ENCODE results near the gene SAP30BP.

The SAP30BP gene

GRCh38 chr17:75740631-75741077 lies 73.5 kb downstream of the SAP30BP start:
- no peak for DNase-seq (ENCODE audit: low read depth)

DNA sequence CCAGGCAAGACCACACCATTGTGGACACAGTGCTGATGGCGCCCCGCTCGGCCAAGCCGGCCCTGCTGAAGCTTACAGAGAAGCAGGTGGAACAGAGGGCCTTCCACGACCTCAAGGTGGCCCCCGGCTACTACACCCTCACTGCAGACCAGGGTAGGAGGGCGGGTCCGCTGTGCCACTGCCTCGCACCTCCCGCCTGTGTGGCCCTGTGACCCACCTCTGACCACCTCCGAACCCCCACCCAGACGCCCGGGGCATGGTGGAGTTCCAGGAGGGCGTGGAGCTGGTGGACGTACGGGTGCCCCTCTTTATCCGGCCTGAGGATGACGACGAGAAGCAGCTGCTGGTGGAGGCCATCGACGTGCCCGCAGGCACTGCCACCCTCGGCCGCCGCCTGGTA lies 75.2 kb downstream of the SAP30BP start:
- no peak for DNase-seq (ENCODE audit: low read depth)

GRCh38 chr17:75743625-75744206 lies 76.6 kb downstream of the SAP30BP start:
- DNase-seq (ENCODE audit: low read depth), result no peak

DNA sequence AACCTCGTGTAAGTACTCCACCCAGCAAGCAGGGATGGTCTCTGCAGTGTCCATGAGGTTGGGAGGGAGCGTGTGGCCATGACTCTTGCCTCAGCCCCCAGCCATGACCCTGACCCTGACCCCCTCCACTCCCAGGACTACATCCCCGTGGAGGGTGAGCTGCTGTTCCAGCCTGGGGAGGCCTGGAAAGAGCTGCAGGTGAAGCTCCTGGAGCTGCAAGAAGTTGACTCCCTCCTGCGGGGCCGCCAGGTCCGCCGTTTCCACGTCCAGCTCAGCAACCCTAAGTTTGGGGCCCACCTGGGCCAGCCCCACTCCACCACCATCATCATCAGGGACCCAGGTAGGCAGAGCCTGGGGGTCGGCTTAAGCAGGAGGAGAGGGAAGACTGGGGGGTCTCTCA lies 81.6 kb downstream of the SAP30BP start:
- DNase-seq (ENCODE audit: low read depth), result no peak

GRCh38 chr17:75749545-75750389 lies 82.6 kb downstream of the SAP30BP start:
- DNase-seq (ENCODE audit: low read depth), result peak; percentile 78

DNA sequence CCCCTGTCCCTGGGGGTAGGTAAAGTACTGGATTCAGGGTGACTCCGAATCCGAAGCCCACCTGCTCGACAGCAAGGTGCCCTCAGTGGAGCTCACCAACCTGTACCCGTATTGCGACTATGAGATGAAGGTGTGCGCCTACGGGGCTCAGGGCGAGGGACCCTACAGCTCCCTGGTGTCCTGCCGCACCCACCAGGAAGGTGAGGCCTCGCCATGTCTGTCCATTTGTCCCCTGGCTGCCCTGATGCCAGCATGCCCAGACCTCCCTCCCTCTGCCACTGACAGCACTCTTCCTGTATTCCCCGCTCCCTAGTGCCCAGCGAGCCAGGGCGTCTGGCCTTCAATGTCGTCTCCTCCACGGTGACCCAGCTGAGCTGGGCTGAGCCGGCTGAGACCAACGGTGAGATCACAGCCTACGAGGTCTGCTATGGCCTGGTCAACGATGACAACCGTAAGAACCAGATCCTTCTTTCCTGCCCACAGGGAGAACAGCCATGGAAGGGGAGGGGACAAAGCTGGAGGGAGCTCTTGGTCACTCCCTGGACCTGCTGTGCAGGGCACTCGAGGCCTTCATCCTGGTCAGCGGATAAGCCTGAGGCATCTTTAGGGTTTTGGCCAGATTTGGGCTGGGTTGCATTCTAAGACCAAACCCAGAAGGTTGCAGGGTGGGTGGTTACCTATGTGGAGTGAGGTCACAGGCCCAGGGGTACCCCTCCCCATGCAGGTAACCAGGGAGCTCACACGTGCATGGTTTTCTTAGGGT lies 83.7 kb downstream of the SAP30BP start:
- no peak for DNase-seq (ENCODE audit: low read depth)

GRCh38 chr17:75751676-75752404 lies 84.7 kb downstream of the SAP30BP start:
- DNase-seq (ENCODE audit: low read depth), result no peak

DNA sequence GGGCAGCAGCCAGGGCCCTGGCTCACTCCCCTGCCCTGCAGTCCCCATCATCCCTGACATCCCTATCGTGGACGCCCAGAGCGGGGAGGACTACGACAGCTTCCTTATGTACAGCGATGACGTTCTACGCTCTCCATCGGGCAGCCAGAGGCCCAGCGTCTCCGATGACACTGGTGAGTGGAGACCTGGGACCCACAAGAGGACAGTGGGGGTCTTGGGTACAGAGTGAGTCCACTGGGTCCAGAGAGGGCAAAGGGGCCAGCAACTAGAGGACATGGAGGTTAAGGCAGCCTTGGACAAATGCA lies 85.2 kb downstream of the SAP30BP start:
- no peak for DNase-seq (ENCODE audit: low read depth)

DNA sequence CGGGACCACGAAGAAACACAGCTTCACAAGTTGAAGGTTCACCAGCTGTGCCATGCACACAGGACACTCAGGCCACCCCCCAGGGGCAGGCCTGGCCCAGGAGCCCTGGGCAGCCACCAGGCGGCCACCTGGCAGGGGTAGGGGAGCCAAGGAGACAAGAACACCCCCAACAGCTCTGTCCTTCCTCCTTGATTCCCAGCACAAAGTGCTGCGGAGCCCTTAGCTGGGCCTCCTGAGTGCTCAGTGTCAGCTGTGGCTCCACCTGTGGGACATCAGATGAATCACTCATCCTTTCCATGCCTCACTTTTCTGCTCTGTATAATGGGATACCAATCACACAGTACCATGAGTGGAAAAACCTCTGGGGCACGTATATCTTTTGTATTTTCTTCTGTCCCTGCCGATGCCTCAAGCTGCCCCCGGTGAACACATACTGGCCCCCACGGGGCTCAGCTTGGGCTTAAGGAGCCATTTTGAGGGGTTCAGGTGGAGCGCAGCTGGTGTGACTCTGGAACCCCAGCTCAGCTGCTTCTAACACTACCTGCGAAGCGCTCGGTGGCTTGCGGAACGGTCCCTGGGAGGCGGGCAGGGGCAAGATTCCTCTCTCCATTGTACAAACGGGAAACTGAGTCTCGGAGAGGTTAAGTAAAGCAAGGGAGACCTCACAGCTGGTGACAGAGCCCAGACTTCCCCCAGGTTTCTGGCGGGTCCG lies 85.8 kb downstream of the SAP30BP start:
- no peak for DNase-seq (ENCODE audit: low read depth)

DNA sequence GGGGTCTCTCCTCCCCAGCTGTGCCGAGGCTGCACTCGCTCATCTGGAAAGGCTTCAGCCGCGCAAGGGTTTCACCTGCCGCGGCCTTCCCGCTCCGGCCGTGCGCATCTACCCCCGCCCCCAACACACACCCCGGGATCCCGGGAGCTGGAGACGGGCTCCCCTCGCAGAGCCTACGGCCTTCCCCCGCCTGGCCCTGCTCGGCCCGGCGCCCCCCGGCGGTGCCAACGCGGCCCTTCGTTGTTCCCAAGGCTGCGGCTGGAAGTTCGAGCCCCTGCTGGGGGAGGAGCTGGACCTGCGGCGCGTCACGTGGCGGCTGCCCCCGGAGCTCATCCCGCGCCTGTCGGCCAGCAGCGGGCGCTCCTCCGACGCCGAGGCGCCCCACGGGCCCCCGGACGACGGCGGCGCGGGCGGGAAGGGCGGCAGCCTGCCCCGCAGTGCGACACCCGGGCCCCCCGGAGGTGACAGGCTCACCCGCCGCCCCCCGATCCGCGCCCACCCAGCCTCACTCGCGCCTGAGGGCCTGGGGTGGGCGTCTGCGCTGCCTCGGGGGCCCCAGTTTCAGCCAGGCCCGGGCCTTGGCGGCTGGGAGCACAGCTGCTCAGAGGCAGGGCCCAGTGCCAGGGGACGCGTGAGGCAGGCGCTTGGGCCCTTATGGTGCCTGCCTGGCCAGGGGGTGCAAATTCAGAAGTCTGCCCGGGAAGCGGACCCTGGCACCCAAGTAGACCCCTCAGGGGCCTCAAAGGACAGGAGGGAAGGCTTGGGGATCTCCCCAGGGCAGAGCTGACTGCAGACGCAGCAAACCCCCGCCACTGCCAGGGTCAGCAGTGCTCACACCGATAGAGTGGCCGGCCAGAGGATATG lies 86.6 kb downstream of the SAP30BP start:
- peak; percentile 62 for DNase-seq (ENCODE audit: low read depth)

GRCh38 chr17:75754378-75755204 lies 87.5 kb downstream of the SAP30BP start:
- no peak for DNase-seq (ENCODE audit: low read depth)

DNA sequence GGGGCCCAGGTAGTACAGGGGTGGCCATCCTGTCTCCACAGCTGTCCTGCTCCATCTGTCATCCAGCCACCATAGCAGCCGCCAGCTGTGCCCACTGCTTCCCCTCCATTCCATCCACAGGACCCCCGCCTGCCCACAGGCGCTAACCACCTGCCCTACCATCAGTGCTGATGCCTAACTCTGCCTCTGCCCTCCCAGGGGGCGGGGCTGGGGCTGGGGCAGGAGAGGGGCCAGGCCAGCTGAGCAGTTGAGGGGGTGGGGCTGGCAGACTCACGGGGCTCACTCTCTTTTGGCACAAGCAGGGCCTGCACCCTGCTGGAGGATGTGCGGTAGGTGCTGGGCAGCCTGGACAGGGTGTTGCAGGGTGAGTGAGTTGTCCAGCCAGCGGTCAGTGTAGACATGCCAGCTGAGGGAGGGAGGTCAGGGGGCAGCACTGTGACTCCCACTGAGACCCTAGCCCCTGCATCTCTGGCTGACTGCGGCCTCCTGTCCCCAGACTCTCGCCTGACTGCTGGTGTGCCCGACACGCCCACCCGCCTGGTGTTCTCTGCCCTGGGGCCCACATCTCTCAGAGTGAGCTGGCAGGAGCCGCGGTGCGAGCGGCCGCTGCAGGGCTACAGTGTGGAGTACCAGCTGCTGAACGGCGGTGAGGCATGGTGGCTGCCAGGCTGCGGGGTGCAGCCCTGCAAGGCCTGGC lies 88.2 kb downstream of the SAP30BP start:
- DNase-seq (ENCODE audit: low read depth), result no peak

- DNase-seq (ENCODE audit: low read depth), result no peak
Measured at GRCh38 chr17:75755990-75756389, 88.9 kb downstream of the SAP30BP start.

- DNase-seq (ENCODE audit: low read depth), result no peak
Measured at GRCh38 chr17:75756451-75757085, 89.4 kb downstream of the SAP30BP start.

DNA sequence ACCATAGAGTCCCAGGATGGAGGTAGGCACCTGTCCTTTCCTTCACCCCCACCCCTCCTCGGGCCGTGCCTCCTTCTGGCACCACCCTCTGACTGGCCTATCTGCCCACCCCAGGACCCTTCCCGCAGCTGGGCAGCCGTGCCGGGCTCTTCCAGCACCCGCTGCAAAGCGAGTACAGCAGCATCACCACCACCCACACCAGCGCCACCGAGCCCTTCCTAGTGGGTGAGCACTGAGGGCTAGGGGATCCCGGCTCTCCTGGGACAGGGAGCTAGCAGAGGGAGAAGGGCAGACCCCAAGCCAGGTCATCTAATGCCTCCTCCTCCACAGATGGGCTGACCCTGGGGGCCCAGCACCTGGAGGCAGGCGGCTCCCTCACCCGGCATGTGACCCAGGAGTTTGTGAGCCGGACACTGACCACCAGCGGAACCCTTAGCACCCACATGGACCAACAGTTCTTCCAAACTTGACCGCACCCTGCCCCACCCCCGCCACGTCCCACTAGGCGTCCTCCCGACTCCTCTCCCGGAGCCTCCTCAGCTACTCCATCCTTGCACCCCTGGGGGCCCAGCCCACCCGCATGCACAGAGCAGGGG lies 90.0 kb downstream of the SAP30BP start:
- no peak for DNase-seq (ENCODE audit: low read depth)
